ENCODE results near the gene METTL1. TPM values are rescaled to one million over a fixed set of nuclear protein-coding genes. Genes with fewer than 3 reads are reported as not detected.

The METTL1 gene
- total and polyA plus RNA-seq, 2 donors (not counting 1 experiment from before 2014, with no cell fraction given) = 9.1 to 9.2 TPM

GRCh38 chr12:57813111-57813970 lies 41.4 kb upstream of the METTL1 start:
- WGBS (ENCODE audit: insufficient coverage) = 91% methylated on average over 13 of the region's 14 CpGs
- H3K4me1 Mint-ChIP-seq = no peaks in the 10 kb centered on the region
- H3K27ac Mint-ChIP-seq = peak overlapping the region; percentile 6
- no peaks in the 10 kb centered on the region for H3K27me3 Mint-ChIP-seq
- Histone ChIP-seq H4K20me1 (ENCODE audit: control insufficient read depth, insufficient read depth, low read length, poor library complexity, severe bottlenecking) (no peaks in the 10 kb centered on the region), H3K27me3 (replicated peaks in 1 of 4; ENCODE audit: control extremely low read depth in 1 of 4, control insufficient read depth in 3 of 4, insufficient read depth in 4 of 4, low read length in 3 of 4) (no peaks in the 10 kb centered on the region), H3K4me1 (ENCODE audit: control insufficient read depth in 2 of 2, insufficient read depth in 2 of 2, low read length in 2 of 2) (no peaks in the 10 kb centered on the region), H3K4me3 (ENCODE audit: control extremely low read depth in 1 of 5, extremely low read depth in 1 of 5, insufficient read depth in 1 of 5, low read depth in 2 of 5, low read length in 4 of 5) (no peak overlapping the region), H3K27ac (ENCODE audit: low read length in 2 of 2) (no peak overlapping the region), H3K36me3 (replicated peaks in 1 of 2; ENCODE audit: control extremely low read depth in 1 of 2, control insufficient read depth in 1 of 2, extremely low read depth in 1 of 2, insufficient read depth in 2 of 2, low read length in 1 of 2) (peaks cover 0 to 8% of the 10 kb centered on the region in 2 experiments), H3K79me2 (ENCODE audit: control insufficient read depth, insufficient read depth, low read length) (no peaks in the 10 kb centered on the region), H2AFZ (ENCODE audit: insufficient read depth, low read depth, low read length, poor library complexity, severe bottlenecking) (no peak overlapping the region), H3K4me2 (replicated peaks; ENCODE audit: low read depth, low read length, poor library complexity, severe bottlenecking) (no peak overlapping the region), H3K9ac (ENCODE audit: low read length) (no peak overlapping the region), H3K9me3 (ENCODE audit: control extremely low read depth in 1 of 3, control insufficient read depth in 2 of 3, insufficient read depth in 1 of 3, low read length in 2 of 3) (no peaks in the 10 kb centered on the region)
- TF ChIP-seq EZH2 (IDR thresholded peaks at IDR 0.05; ENCODE audit: borderline replicate concordance, insufficient read depth, low read depth, low read length, poor library complexity, severe bottlenecking) = no peak
- DNase-seq (no peak), ATAC-seq (ENCODE audit: low read depth) (no peak)
- intact Hi-C loops (cut with micrococcal nuclease) = no loop called here
- CTCF ChIA-PET = interaction anchor here (1.2 to 2.8 kb wide), 2 partner anchors 11 to 91 kb away, joined by 3 to 11 read pairs; no protein-coding TSS in a partner anchor
- POLR2A ChIA-PET = no interaction called here
- no peaks in the 10 kb centered on the region for H3K9me3 Mint-ChIP-seq (ENCODE audit: insufficient read depth)
- H3K4me3 Mint-ChIP-seq = no peak overlapping the region

GRCh38 chr12:57811028-57811755 lies 39.3 kb upstream of the METTL1 start:
- H3K9ac ChIP-seq (ENCODE audit: low read length) = no peak overlapping the region
- H4K20me1 ChIP-seq (ENCODE audit: control insufficient read depth, insufficient read depth, low read length, poor library complexity, severe bottlenecking) = no peaks in the 10 kb centered on the region
- intact Hi-C loops (cut with micrococcal nuclease) = no loop called here
- H3K36me3 ChIP-seq (replicated peaks in 1 of 2; ENCODE audit: control extremely low read depth in 1 of 2, control insufficient read depth in 1 of 2, extremely low read depth in 1 of 2, insufficient read depth in 2 of 2, low read length in 1 of 2) = peaks cover 0 to 20% of the 10 kb centered on the region in 2 experiments
- Mint-ChIP-seq H3K4me1 (no peaks in the 10 kb centered on the region), H3K4me3 (no peak overlapping the region), H3K27ac (no peak overlapping the region), H3K9me3 (ENCODE audit: insufficient read depth) (no peaks in the 10 kb centered on the region), H3K27me3 (no peaks in the 10 kb centered on the region)
- TF ChIP-seq EZH2 (IDR thresholded peaks at IDR 0.05; ENCODE audit: borderline replicate concordance, insufficient read depth, low read depth, low read length, poor library complexity, severe bottlenecking) (no peak), CTCF (IDR thresholded peaks at IDR 0.05) (no peak)
- no peaks in the 10 kb centered on the region for H3K79me2 ChIP-seq (ENCODE audit: control insufficient read depth, insufficient read depth, low read length)
- no peak overlapping the region for H3K4me3 ChIP-seq (ENCODE audit: control extremely low read depth in 1 of 5, extremely low read depth in 1 of 5, insufficient read depth in 1 of 5, low read depth in 2 of 5, low read length in 4 of 5)
- no peaks in the 10 kb centered on the region for H3K9me3 ChIP-seq (ENCODE audit: control extremely low read depth in 1 of 3, control insufficient read depth in 2 of 3, insufficient read depth in 1 of 3, low read length in 2 of 3)
- ATAC-seq (ENCODE audit: low read depth) (no peak), DNase-seq (no peak)
- no peaks in the 10 kb centered on the region for H3K4me1 ChIP-seq (ENCODE audit: control insufficient read depth in 2 of 2, insufficient read depth in 2 of 2, low read length in 2 of 2)
- ChIA-PET CTCF (interaction anchor here (2.8 kb wide), 1 partner anchor 94 kb away, joined by 11 read pairs; no protein-coding TSS in a partner anchor), POLR2A (no interaction called here)
- H2AFZ ChIP-seq (ENCODE audit: insufficient read depth, low read depth, low read length, poor library complexity, severe bottlenecking) = no peak overlapping the region
- no peak overlapping the region for H3K27ac ChIP-seq (ENCODE audit: low read length in 2 of 2)
- H3K27me3 ChIP-seq (replicated peaks in 1 of 4; ENCODE audit: control extremely low read depth in 1 of 4, control insufficient read depth in 3 of 4, insufficient read depth in 4 of 4, low read length in 3 of 4) = no peaks in the 10 kb centered on the region
- WGBS (ENCODE audit: insufficient coverage) = 94% methylated on average over 7 of the region's 10 CpGs
- no peak overlapping the region for H3K4me2 ChIP-seq (replicated peaks; ENCODE audit: low read depth, low read length, poor library complexity, severe bottlenecking)
